ENCODE measurements around the gene VPS35L.

VPS35L gene, protein sequence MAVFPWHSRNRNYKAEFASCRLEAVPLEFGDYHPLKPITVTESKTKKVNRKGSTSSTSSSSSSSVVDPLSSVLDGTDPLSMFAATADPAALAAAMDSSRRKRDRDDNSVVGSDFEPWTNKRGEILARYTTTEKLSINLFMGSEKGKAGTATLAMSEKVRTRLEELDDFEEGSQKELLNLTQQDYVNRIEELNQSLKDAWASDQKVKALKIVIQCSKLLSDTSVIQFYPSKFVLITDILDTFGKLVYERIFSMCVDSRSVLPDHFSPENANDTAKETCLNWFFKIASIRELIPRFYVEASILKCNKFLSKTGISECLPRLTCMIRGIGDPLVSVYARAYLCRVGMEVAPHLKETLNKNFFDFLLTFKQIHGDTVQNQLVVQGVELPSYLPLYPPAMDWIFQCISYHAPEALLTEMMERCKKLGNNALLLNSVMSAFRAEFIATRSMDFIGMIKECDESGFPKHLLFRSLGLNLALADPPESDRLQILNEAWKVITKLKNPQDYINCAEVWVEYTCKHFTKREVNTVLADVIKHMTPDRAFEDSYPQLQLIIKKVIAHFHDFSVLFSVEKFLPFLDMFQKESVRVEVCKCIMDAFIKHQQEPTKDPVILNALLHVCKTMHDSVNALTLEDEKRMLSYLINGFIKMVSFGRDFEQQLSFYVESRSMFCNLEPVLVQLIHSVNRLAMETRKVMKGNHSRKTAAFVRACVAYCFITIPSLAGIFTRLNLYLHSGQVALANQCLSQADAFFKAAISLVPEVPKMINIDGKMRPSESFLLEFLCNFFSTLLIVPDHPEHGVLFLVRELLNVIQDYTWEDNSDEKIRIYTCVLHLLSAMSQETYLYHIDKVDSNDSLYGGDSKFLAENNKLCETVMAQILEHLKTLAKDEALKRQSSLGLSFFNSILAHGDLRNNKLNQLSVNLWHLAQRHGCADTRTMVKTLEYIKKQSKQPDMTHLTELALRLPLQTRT

DNA sequence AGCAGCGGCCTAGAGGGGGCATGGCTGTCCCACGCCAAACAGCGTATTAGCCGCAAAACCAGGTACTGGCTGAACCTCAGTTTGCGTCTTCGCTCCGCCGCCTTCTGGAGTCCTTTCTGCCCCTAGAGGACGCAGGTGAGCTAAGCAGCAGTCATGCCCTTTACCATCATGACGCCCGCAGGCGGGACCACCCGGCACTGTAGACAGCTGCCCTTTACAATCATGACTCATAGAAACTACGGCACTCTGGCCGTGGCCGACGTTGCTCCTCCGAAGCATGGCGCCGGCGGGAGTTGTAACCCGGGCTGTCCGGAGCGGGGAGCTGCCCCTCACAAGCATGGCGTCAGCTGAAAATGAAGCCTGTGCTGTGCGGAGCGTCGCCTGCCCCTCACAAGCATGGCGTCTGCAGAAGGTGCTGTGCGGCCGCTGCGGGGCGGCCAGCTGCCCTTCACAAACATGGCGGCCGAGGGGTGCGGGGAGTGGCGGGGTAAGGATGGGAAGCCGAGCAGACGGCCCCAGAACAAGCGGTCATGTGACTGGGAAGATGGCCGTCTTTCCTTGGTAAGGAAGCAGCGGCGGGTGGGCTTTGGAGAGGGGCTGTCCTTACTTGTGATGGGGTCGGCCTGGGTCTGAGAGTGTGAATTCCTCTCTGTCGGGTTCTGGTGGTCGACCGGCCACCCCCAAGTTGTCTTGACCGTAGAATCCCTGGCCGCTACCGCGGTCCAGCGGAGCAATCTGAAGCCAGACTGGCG, at the start of gene VPS35L:
Gene VPS35L, plus strand, starts transcription at position 518 of the 752 bp plus-strand sequence. Its CDS starts 27 bp downstream, at position 545.
- peak; percentile 99 for DNase-seq

DNA sequence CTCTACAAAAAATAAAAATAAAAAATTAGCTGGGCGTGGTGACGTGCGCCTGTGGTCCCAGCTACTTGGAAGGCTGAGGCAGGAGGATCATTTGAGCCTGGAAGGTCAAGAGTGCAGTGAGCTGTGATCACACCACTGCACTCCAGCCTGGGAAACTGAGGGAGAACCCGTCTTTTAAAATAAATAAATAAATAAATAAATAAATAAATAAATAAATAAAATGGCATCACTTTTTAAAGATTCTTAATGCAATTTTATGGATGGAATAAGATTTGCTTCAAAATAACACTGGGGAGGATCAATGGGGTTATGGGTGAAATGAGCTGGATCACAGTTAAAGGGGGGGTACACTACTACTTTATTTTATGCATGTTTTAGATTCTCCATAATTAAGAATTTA, 48.5 kb upstream of the VPS35L start:
- DNase-seq: no peak

DNA sequence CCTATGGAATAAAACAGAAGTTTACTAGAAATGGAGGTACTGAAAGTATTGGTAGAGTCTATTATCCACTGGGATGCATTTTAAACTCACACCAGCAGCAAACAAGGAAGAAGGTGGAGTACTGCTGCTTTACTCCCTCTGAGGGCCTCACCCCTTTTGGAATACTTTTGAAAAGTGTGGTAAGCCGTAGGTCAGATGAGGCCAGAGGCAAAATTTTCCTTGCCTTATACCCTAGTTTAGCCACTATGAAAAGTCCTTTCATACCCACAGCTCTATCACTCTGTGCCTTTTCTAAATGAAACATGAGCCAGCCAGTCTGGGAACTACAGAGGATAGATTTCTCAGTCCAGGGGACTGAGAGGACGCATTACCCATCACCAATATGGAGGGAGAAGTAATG, 47.6 kb upstream of the VPS35L start:
- DNase-seq: no peak

DNA sequence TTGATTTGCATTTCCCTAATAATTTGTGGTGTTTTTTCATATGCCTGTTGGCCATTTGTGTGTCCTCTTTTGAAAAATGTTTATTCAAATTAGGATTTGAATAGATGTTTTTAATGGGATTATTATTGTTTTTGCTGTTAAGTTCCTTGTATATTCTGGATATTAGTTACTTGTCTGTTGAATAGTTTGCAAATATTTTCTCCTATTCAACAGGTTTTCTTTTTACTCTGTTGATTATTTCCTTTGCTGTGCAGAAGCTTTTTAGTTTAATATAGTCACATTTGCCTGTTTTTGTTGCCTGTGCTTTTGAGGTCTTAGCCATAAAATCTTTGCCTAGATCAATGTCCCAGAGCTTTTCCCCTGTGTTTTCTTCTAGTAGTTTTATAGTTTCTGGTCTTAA, 43.2 kb upstream of the VPS35L start:
- no peak for DNase-seq

DNA sequence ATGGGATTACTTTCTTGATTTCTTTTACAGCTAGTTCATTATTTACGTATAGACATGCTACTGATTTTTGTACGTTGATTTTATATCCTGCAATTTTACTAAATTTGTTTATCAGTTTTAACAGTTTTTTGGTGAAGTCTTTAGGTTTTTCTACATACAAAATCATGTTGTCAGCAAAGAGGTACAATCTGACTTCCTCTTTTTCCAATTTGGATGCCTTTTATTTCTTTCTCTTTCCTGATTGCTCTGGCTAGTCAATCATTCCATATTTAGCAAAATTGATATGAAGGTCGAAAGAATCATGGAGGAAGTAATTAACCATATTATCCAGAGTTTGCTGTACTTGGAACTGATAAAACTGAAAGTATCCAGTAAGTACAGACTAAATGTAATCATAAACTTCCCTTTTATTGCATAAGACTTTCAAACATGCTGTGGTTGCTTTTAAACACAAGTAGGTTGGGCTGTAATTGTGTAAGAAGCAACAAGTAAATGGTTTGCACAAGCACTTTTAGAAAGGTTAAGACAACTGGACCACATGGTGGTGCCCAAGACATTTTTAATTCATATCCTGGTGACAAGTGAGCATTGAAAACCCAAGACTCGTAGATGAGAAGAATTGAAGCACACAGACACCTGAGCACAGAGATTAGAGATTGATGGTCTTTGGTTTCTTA, 42.0 kb upstream of the VPS35L start:
- DNase-seq: no peak

DNA sequence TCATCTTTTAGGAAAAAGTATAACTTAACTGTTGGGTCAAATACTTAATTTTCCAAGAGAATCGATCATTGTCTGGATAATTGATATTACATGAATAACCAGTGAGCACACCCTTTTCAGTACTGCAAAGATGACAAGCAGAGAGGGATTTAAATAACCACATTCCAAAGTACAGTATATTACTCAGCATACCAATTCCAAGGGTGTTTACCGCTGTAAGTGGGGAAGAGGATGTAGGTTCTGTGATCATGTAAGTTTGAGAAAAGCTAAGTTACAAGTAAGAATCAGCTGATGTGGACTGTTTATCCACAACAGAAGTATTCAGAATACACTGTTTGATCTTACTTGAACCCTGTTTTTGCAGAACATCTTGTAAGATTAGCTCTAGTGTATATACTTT, 39.7 kb upstream of the VPS35L start:
- DNase-seq: no peak

DNA sequence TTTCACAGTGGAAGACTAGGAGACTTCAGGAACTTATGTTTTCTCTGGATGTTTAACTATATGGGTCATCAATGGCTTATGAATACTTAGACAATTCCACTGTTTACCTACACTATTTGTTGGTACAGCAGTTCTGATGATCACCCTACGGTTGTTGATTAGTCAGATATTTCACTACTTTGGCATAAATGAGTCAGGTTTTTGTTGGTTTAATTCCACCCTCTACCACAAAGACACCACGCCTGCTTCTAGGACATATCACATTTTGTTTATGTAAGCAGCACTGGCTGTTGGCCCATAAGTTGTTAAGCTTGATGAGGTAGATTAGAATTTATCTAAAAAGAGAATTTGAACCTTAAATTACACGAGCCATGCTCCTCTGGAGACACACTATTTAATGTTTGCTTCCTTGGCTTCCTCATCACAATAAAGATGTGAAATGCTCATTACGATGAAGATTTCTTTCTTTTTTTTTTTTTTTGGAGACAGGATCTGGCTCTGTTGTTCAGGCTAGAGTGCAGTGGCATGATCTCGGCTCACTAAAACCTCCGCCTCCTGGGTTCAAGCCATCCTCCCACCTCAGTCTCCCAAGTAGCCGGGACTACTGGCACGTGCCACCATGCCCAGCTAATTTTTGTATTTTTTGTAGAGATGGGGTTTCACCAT, 37.9 kb upstream of the VPS35L start:
- peak; percentile 36 for DNase-seq

DNA sequence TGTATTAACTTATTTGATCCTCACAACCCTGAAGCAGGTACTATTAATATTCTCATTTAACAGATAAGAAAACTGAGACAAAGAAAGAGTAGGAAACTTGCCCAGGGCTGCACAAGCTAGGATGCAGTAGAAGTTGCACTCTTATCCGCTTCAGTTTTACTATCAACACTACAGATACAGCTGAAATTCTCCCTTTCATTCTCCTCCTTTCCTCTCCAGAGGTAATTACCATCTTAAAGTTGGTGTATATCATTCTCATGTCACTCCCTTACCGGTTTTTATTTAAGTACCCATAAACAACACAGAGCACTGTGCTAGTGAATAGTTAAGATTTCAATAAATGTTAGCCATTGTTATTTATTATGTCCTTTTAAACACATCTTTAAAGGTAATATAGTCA, 37.1 kb upstream of the VPS35L start:
- no peak for DNase-seq

DNA sequence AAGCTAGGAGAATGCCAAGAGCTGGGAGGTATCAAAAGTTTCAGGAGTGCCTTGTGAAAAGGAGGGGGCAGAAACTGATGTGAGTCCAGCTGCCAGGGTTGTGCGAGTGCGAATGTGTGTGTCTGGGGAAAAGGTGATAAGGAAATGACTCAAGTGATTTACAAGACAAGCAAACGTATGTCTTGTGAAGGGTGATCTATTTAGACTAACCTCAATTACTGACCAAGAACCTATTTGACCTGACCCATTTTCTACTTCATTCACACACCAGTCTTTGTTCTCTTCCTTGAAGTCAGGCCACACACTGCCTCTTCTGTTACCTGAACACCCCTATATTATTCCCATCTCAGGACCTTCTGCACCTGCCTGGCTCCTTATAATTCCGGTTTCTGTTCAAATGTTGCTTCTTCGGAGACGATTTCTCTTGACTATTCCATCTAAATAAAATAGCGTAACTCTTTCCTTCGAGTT, 34.6 kb upstream of the VPS35L start:
- peak; percentile 14 for DNase-seq

DNA sequence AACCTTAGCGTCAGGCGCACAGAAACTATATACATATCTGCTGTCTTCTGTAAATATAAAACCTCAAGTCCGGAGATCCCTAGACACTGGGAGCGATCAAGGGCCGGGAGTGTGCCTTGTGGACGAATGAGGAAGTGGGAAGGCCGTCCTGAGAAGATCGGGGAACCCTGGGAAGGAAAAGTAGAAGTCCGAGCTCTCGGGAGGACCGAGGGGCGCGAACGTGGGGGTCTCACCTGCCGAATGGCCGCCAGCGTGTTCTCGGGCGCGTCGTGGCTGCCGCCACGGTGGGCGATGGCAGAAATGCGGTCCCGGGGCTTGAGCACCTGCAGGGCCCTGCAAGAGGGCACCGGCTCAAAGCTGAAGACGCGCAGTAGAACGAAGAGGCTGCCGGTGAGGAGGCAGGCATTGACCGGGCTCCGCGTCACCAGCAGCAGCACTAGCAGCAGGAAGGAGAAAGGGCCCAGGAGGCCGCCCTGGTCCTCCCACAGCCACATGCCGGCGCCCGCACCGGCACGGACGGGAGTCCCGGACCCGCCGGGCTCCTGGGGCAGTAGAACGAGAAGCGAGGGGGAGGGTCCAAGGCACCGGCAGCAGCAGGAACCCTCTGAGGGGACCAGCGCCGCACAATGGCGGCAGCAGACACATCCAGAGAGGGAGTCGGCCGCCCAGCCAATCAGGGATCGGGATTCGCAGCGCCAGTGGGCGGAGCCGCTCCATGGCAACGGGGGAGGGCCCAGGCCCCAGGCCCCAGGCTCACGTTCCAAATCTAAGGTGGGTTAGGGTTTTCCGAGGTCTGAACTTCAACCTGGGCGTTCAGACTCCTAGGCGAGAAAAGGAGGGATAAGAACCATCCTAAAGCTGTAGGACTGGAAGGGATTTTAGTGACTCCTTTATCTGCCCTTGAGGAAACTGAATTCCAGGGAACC, 33.8 kb upstream of the VPS35L start, which contains the start of gene GDE1:
Gene GDE1, minus strand, starts transcription at position 628 of the 926 bp plus-strand sequence. Its CDS starts 134 bp downstream, at position 494.
- peak; percentile 91 for DNase-seq

DNA sequence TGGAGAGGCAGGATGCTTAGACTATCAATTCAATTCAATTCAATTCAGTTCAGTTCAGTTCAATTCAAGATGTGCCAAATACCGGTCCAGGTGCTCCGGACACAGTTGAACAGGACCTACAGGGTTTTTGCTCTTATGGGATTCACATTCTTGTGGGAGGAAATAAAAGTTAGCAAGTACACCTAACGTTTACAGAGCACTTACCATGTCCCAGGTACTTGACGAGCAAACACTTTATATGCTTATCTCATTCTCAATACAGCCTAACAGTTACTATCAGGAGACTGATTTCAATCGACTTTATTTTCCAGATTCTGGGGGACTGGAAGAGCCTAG, 33.1 kb upstream of the VPS35L start:
- no peak for DNase-seq

DNA sequence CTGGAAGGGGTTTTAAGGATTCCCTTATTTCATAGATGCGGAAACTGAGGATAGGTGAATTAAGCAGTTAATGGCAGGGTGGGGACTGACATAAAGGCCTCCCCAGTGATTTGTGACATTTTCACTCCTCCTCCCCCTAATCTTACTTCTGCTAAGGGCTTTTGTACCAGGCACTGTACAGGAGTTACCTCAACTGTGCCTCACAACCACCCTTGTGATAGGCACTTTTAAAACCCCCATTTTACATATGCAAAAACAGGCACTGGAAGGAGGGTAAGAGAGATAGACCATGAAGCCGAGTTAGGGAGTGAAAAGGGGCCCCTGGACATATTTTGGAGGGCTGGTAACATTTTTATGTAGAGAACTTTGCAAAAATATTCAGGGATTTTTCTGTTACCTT, 32.7 kb upstream of the VPS35L start:
- no peak for DNase-seq

DNA sequence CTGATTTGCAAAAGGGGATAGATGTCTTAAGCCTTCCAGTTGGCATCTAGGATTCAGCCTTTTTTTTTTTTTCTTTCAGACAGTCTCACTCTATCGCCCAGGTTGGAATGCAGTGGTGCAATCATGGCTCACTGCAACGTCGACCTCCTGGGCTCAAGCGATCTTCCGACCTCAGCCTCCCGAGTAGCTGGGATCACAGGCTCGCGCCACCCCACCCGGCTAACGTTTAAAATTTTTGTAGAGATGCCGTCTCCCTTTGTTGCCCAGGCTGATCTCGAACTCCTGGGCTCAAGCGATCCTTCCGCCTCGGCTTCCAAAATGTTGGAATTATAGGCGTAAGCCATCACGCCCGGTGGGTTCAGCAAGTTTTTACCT, 32.3 kb upstream of the VPS35L start:
- DNase-seq: no peak

DNA sequence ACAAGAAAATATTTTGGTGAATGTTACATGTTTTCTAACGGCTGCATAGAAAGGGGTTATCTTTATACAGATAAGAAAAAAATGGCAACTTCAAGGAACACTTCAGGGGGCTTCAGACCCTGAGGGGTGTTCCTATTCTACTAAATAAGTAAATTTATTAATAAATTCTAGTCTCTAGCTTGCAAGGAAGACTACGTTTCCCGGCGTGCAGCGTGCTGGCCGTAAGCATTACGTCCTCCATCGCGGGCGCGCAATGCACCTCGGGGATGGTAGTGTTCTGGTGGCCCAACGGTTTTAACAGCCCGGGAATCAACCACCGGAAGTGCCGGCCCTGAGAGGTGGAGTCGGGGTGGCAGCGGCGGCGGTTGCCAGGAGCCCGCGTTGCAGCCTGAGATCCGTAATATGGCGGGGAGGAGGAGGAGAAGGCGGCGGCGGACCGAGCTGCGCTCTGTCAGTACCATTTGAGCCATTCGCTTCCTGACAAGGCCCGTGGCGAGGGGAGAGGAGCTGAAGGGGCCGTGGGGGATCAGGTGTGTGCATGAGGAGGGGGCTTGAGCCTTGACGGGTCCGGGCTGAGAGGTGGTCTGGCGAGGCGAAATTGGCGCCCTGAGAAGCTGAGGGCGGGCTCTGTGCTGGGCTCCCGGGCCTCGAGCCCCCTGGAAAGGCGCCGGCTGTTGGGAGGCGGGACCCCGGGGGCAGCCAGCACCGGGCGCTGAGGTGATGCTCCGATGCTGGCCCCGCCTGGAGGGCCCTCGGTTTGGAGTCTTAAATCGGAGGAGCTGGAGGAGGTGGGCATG, 31.7 kb upstream of the VPS35L start, which contains the start of gene CCP110:
Gene CCP110, plus strand, starts transcription at position 384 of the 797 bp plus-strand sequence. CDS start 3,940 bp downstream, outside the sequence.
- peak; percentile 93 for DNase-seq

DNA sequence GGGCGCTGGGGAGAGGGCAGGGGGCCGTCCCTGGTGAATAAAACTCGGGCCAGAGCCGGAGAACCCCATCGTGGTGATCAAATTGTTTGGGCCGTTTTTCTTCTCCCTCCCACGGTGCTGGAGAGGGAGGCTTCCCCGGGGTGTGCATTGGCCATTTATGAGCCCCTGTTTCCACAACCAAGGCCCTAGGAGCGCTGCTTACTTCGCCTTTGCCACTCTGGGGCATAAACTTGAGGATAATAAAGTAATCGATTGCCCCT, 31.2 kb upstream of the VPS35L start:
- DNase-seq: no peak

DNA sequence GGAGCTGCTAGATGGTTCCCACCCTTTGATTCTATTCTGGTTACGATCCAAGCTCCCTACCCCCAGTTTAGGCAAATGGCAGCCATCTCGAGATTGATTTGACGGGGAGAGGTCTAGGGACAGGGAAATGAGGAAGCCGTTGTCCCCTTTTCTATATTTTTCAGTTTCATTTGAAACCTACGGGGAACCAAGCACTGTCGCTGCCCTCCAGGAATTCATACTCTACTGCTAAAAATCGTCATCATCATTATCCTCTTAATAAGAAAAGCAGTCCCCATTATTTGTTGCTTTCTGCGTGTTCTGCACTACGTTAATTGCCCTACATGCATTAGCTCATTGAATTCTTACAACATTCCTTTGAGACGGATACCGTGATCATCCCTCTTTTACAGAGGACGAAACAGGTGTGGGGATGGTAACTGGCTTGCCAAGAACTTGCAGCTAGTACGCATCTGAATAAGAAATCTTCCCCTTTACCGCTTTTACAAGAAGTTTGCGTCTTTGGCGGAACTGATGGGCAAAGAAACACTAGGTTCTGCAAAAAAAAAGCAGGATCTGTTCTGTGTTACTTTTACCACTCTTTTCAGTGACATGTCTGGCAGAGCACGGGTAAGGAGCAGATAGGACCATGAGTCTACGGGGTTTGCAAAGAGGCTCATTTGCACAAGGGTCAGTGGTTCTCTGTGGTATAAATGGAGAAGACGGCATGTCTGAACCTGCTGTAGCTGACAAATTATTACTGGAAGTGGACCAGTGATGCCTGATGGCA, 30.7 kb upstream of the VPS35L start:
- no peak for DNase-seq

DNA sequence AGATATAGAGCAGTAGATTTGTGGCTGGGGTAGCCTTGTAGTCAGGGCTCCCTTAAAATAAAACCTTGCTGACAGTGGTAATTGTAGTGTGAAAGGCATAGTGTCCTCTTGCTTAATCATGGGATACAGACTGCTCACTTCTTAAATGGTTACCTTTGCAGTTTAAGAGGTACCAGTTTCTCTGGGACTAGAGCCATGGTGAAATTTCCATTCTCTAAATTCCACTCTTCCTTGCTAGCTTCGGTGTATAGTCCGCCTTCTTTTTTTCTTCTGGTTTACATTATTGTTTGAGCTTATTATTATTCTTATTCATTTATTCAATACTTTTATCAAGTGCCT, 30.1 kb upstream of the VPS35L start:
- no peak for DNase-seq

DNA sequence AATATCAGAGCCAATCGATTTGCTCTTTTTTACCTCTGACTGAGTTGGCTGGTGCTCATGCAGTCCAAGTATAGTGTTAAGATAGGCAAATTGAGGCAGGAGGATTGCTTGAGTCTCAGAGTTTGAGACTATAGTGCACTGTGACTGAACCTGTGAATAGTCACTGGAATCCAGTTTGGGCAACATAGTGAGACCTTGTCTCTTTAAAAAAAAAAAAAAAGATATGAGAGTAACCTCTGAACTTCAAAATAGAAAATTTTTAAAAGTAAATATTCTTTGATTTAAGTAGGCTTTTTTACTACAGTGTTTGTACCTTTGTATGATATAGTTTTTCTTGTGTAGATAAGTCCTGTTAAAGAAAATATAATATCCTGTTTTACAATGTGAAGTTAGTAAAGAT, 28.3 kb upstream of the VPS35L start:
- DNase-seq: no peak

DNA sequence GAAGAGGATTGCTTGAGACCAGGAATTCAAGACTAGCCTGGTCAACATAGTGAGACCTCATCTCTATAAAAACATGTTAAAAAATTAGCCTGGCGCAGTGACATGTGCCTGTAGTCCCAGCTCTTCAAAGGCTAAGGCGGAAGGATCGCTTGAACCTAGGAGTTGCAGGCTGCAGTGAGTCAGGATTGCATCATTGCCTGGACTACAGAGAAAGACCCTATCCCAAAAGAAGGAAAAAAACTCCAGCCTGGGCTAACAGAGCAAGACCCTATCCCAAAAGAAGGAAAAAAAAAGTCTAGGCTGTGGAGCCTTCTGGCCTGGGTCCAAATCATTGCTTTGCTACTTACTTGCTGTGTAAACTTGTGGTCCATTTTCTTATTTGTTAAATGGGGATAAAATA, 26.8 kb upstream of the VPS35L start:
- DNase-seq: no peak

Data from CD4-positive, alpha-beta T cell treated with Interleukin-4 for 4 hours (primary cell).